Activated gamma-delta T cell (primary cell): ENCODE data around the gene SLC41A3.
"Not testable (repeated sequence)": the region's sequence is repeated elsewhere in the genome, so short reads cannot be mapped to it uniquely, and the experiment has no call there.

Source experiments
- DNase-seq: peaks from one replicate; lab custom pipeline; 2025; lab: John Stamatoyannopoulos, UW

SLC41A3 gene

GRCh38 chr3:125957674-125958510 lies 126.0 kb downstream of the SLC41A3 start:
- DNase-seq, result no peak

GRCh38 chr3:125957020-125957419 lies 126.9 kb downstream of the SLC41A3 start:
- not testable (repeated sequence) for DNase-seq
